WTC11 (cell line): ENCODE data around the gene KLK15.

Experiments used
- CBFB ChIP-seq: sonication (generic); formaldehyde crosslinking; IDR thresholded peaks from 2 replicates; pipeline ENCODE4 v1.8.1; 2022; ENCODE audit warnings: mild to moderate bottlenecking, low read depth, missing genetic modification reagents
- CREB1 ChIP-seq: sonication (generic); formaldehyde crosslinking; IDR thresholded peaks from 2 replicates; pipeline ENCODE4 v1.8.0; 2023; ENCODE audit warnings: mild to moderate bottlenecking, missing genetic modification reagents
- CTCF ChIP-seq: fragments of 200-600 bp; IDR thresholded peaks from 2 replicates; pipeline ENCODE4 v1.8.0; 2022; ENCODE audit warnings: antibody characterized with exemption
- E2F4 ChIP-seq: sonication (generic); formaldehyde crosslinking; IDR thresholded peaks from 2 replicates; pipeline ENCODE4 v1.8.1; 2022; ENCODE audit warnings: low read depth, mild to moderate bottlenecking, moderate library complexity, missing genetic modification reagents, borderline replicate concordance
- ERG ChIP-seq: fragments of 250-450 bp; sonication (Bioruptor Pico); IDR thresholded peaks from 2 replicates; pipeline ENCODE4 v1.8.0; 2021; ENCODE audit warnings: mild to moderate bottlenecking
- FOXP4 ChIP-seq: sonication (generic); formaldehyde crosslinking; IDR thresholded peaks from 2 replicates; pipeline ENCODE4 v1.8.0; 2022; ENCODE audit warnings: mild to moderate bottlenecking, missing genetic modification reagents
- MYBL2 ChIP-seq: sonication (generic); formaldehyde crosslinking; IDR thresholded peaks from 2 replicates; pipeline ENCODE4 v1.8.1; 2023; ENCODE audit warnings: mild to moderate bottlenecking, moderate library complexity, missing genetic modification reagents
- NFYB ChIP-seq: sonication (generic); formaldehyde crosslinking; conservative IDR thresholded peaks from 2 replicates; pipeline ENCODE4 v1.8.0; 2022; ENCODE audit warnings: low read depth, missing genetic modification reagents
- SP1 ChIP-seq: sonication (generic); formaldehyde crosslinking; conservative IDR thresholded peaks from 2 replicates; pipeline ENCODE4 v1.8.1; 2022; ENCODE audit warnings: missing genetic modification reagents
- TP53 ChIP-seq: sonication (generic); formaldehyde crosslinking; IDR thresholded peaks from 2 replicates; pipeline ENCODE4 v1.8.1; 2023; ENCODE audit warnings: mild to moderate bottlenecking, missing genetic modification reagents

- no peak for TF ChIP-seq E2F4 (CRISPR knock-in tag)
- TF ChIP-seq MYBL2 (CRISPR knock-in tag) = no peak
- no peak for TF ChIP-seq CREB1 (CRISPR knock-in tag)
- TF ChIP-seq SP1 (CRISPR knock-in tag) = no peak
- no peak for TF ChIP-seq CBFB (CRISPR knock-in tag)
- TF ChIP-seq TP53 = no peak
- TF ChIP-seq CTCF = no peak
- no peak for TF ChIP-seq FOXP4
- no peak for TF ChIP-seq ERG (CRISPR knock-in tag)
- no peak for TF ChIP-seq NFYB (CRISPR knock-in tag)
Observed at GRCh38 chr19:50799547-50799851, 33.9 kb downstream of the KLK15 start.
